CD14-positive monocyte (primary cell): ENCODE results near the gene SKIC3. TPM values are rescaled to one million over a fixed set of nuclear protein-coding genes. Genes with fewer than 3 reads are reported as not detected.

Experiments
- DNase-seq, 3 donors: peaks; one replicate each; pipeline ENCODE4 v3.0.0-alpha.2; 2011 to 2022
- H2AFZ ChIP-seq: 2 replicates; pipeline ENCODE4 v1.6.0; 2012; ENCODE audit warnings: mild to moderate bottlenecking, low read depth, low read length, inconsistent platforms; ENCODE audit not compliant: insufficient read depth, poor library complexity, severe bottlenecking
- H3K27ac ChIP-seq, 2 donors: 1 replicate in 1 of 2; 2 replicates in 1 of 2; pipeline ENCODE4 v1.5.1; 2012 to 2013; ENCODE audit warnings: low read length in 2 of 2, control low read depth in 1 of 2, inconsistent platforms in 1 of 2, low read depth in 1 of 2, mild to moderate bottlenecking in 1 of 2
- H3K27me3 ChIP-seq, 2 donors: one replicate each; pipeline versions ENCODE4 v1.6.0 to v1.6.1; 2011 to 2013; ENCODE audit warnings: low read length in 2 of 2; ENCODE audit not compliant: control insufficient read depth in 2 of 2, insufficient read depth in 2 of 2
- H3K36me3 ChIP-seq, 2 donors: replicated peaks in 1 of 2; 1 replicate in 1 of 2; 2 replicates in 1 of 2; pipeline versions ENCODE4 v1.5.1 to v1.6.1; 2012 to 2013; ENCODE audit warnings: low read length in 2 of 2, control low read depth in 1 of 2, inconsistent platforms in 1 of 2, mild to moderate bottlenecking in 1 of 2; ENCODE audit not compliant: insufficient read depth in 2 of 2, control insufficient read depth in 1 of 2
- H3K4me1 ChIP-seq, 2 donors: 1 replicate in 1 of 2; 2 replicates in 1 of 2; pipeline versions ENCODE4 v1.5.1 to v1.6.1; 2012 to 2013; ENCODE audit warnings: low read length in 2 of 2, control low read depth in 1 of 2, inconsistent platforms in 1 of 2, mild to moderate bottlenecking in 1 of 2, moderate library complexity in 1 of 2; ENCODE audit not compliant: insufficient read depth in 2 of 2, control insufficient read depth in 1 of 2
- H3K4me2 ChIP-seq: replicated peaks from 2 replicates; pipeline ENCODE3; 2012; ENCODE audit warnings: low read length, moderate library complexity, mild to moderate bottlenecking; ENCODE audit not compliant: poor library complexity, severe bottlenecking; ENCODE audit errors: extremely low read depth
- H3K4me3 ChIP-seq, 3 experiments: fragments of 200-600 bp in 1 of 3; sonication (generic) in 1 of 3; replicated peaks in 1 of 3; 1 replicate in 2 of 3; 2 replicates in 1 of 3; pipeline ENCODE4 v1.5.1; 2011 to 2013; ENCODE audit warnings: low read length in 3 of 3, mild to moderate bottlenecking in 3 of 3, control low read depth in 2 of 3, low read depth in 2 of 3, inconsistent platforms in 1 of 3, moderate library complexity in 1 of 3
- H3K79me2 ChIP-seq: 2 replicates; pipeline ENCODE4 v1.6.0; 2012; ENCODE audit warnings: mild to moderate bottlenecking, control low read depth, inconsistent platforms, low read length, moderate library complexity; ENCODE audit not compliant: insufficient read depth
- H3K9ac ChIP-seq: 2 replicates; pipeline ENCODE4 v1.6.0; 2017; ENCODE audit warnings: low read length, mild to moderate bottlenecking; ENCODE audit not compliant: insufficient read depth, poor library complexity, severe bottlenecking
- H3K9me3 ChIP-seq, 2 donors: replicated peaks in 1 of 2; 1 replicate in 1 of 2; 2 replicates in 1 of 2; pipeline versions ENCODE4 v1.5.1 to v1.6.1; 2012 to 2013; ENCODE audit warnings: low read length in 2 of 2, control low read depth in 1 of 2; ENCODE audit not compliant: control insufficient read depth in 1 of 2, insufficient read depth in 1 of 2
- H4K20me1 ChIP-seq: 2 replicates; pipeline ENCODE4 v1.6.0; 2012; ENCODE audit warnings: mild to moderate bottlenecking, low read length, control low read depth, moderate library complexity; ENCODE audit not compliant: insufficient read depth
- H3K27ac Mint-ChIP-seq, 7 donors: one replicate each; pipeline ENCODE4 v1.8.0; 2020; ENCODE audit warnings: mild to moderate bottlenecking in 7 of 7, mixed read lengths in 7 of 7, moderate library complexity in 6 of 7, inconsistent platforms in 2 of 7
- H3K27me3 Mint-ChIP-seq, 3 donors: one replicate each; pipeline ENCODE4 v1.8.0; 2021 to 2022; ENCODE audit warnings: low read depth in 3 of 3, mild to moderate bottlenecking in 3 of 3, mixed read lengths in 3 of 3, moderate library complexity in 3 of 3, inconsistent platforms in 1 of 3
- H3K36me3 Mint-ChIP-seq, 2 donors: one replicate each; pipeline ENCODE4 v1.8.0; 2020; ENCODE audit warnings: mixed read lengths in 2 of 2, inconsistent platforms in 1 of 2, mild to moderate bottlenecking in 1 of 2
- H3K4me1 Mint-ChIP-seq: one replicate; pipeline ENCODE4 v1.8.0; 2020; ENCODE audit warnings: mild to moderate bottlenecking, mixed read lengths
- H3K4me3 Mint-ChIP-seq, 2 donors: one replicate each; pipeline ENCODE4 v1.8.0; 2020; ENCODE audit warnings: mild to moderate bottlenecking in 2 of 2, mixed read lengths in 2 of 2, moderate library complexity in 1 of 2
- H3K9me3 Mint-ChIP-seq, 7 donors: one replicate each; pipeline ENCODE4 v1.8.0; 2020 to 2022; ENCODE audit warnings: mixed read lengths in 7 of 7, mild to moderate bottlenecking in 6 of 7, moderate library complexity in 6 of 7, inconsistent platforms in 2 of 7
- CTCF ChIP-seq: fragments of 200-600 bp; IDR thresholded peaks from one replicate; pipeline ENCODE4 v1.8.0; 2022; ENCODE audit warnings: antibody characterized with exemption, mild to moderate bottlenecking
- WGBS: methylation state at CpG from one replicate; pipeline ENCODE4 v1.1.5; 2013; ENCODE audit warnings: missing lambda C conversion rate; ENCODE audit not compliant: insufficient coverage; 5-methylcytosine and 5-hydroxymethylcytosine counted together
- intact Hi-C, 2 donors: fragments of 100-400 bp; cut with micrococcal nuclease; formaldehyde crosslinking; loops; one replicate each; pipeline versions ENCODE4 v1.15.0 to v1.15.1; 2023
- polyA plus RNA-seq, 3 donors: library from polyadenylated mRNA; depleted of rRNA in 1 of 3; unstranded in 2 of 3; stranded (reverse) in 1 of 3; fragments of 300-500 nt in 2 of 3; fragments of >200 nt in 1 of 3; fragmentation: Illumina TruSeq in 2 of 3; gene quantifications; 1 replicate in 2 of 3; 2 replicates in 1 of 3; pipeline ENCODE4 v1.2.3, GENCODE V29; 2012 to 2021

Gene SKIC3
- polyA plus RNA-seq, 3 donors, result 13.7 to 24.6 (median 17.6) TPM

GRCh38 chr5:95555553-95555952 is 776 bp upstream of the SKIC3 start:
- H3K36me3 Mint-ChIP-seq, result peaks cover 6 to 13% of the 10 kb centered on the region in 2 donors
- Histone ChIP-seq H3K9me3 (no peaks in the 10 kb centered on the region), H3K4me2 (peak overlapping the region; percentile 90), H3K79me2 (peaks cover 25% of the 10 kb centered on the region), H2AFZ (peak overlapping the region; percentile 94), H3K9ac (peak overlapping the region; percentile 67), H3K27me3 (no peaks in the 10 kb centered on the region), H3K4me3 (peak overlapping the region; percentile 60 to 85 (median 65)), H3K27ac (peak overlapping the region; percentile 71 to 75), H3K36me3 (peaks cover under 1 to 6% of the 10 kb centered on the region in 2 donors), H3K4me1 (peaks cover 20 to 25% of the 10 kb centered on the region in 2 donors), H4K20me1 (peaks cover 4% of the 10 kb centered on the region)
- no peak for DNase-seq
- no peak for TF ChIP-seq CTCF
- no peaks in the 10 kb centered on the region for H3K27me3 Mint-ChIP-seq
- no peaks in the 10 kb centered on the region for H3K9me3 Mint-ChIP-seq
- 0% methylated on average over 2 of the region's 9 CpGs for WGBS
- peak overlapping the region in 5 of 7 donors; percentile 82 to 94 (median 90) for H3K27ac Mint-ChIP-seq
- peaks cover 29% of the 10 kb centered on the region for H3K4me1 Mint-ChIP-seq
- intact Hi-C loops, result loop anchor here in 1 of 2 donors (5.0 kb wide), 1 partner anchor 292 kb away; no protein-coding TSS in a partner anchor
- H3K4me3 Mint-ChIP-seq, result peak overlapping the region; percentile 92 to 96

GRCh38 chr5:95554331-95554646 is 488 bp downstream of the SKIC3 start:
- intact Hi-C loops, result loop anchor here in 1 of 2 donors (5.0 kb wide), 1 partner anchor 93 kb away; the partner anchor contains the start of gene RFESD
- peaks cover 7 to 18% of the 10 kb centered on the region in 2 donors for H3K36me3 ChIP-seq
- no peaks in the 10 kb centered on the region for H3K9me3 ChIP-seq
- H3K4me3 ChIP-seq, result peak overlapping the region; percentile 60 to 85 (median 65)
- no peaks in the 10 kb centered on the region for H3K9me3 Mint-ChIP-seq
- peak overlapping the region; percentile 94 for H2AFZ ChIP-seq
- H3K4me3 Mint-ChIP-seq, result peak overlapping the region; percentile 92 to 96
- peak overlapping the region; percentile 82 to 98 (median 90) for H3K27ac Mint-ChIP-seq
- DNase-seq, result no peak
- no peak for TF ChIP-seq CTCF
- H3K27me3 Mint-ChIP-seq, result no peaks in the 10 kb centered on the region
- peaks cover 20 to 25% of the 10 kb centered on the region in 2 donors for H3K4me1 ChIP-seq
- peaks cover 29% of the 10 kb centered on the region for H3K79me2 ChIP-seq
- H3K9ac ChIP-seq, result peak overlapping the region; percentile 67
- H3K4me1 Mint-ChIP-seq, result peaks cover 29% of the 10 kb centered on the region
- H3K4me2 ChIP-seq, result peak overlapping the region; percentile 90
- H3K27me3 ChIP-seq, result no peaks in the 10 kb centered on the region
- peaks cover 14 to 21% of the 10 kb centered on the region in 2 donors for H3K36me3 Mint-ChIP-seq
- WGBS, result 0% methylated on average over 2 of the region's 6 CpGs
- peak overlapping the region; percentile 71 to 75 for H3K27ac ChIP-seq
- H4K20me1 ChIP-seq, result peaks cover 4% of the 10 kb centered on the region
